ENCODE data around the gene FUT2. TPM values are rescaled to one million over a fixed set of nuclear protein-coding genes. Genes with fewer than 3 reads are reported as not detected.

Gene FUT2
- total and polyA plus RNA-seq, 2 of the 13 experiments (the other 11 are each of a cell fraction or from before 2014, with no cell fraction given): 0.07 TPM; not detected in 1

GRCh38 chr19:48716562-48717291 lies 21.0 kb downstream of the FUT2 start:
- no TSS peak for BruUV-seq (replicated peaks)
- in situ Hi-C loops (cut with HindIII; ENCODE audit: extremely low pct_ligation_motif_present, low pct_unique_long_range_greater_than_20kb) (no loop called here), intact Hi-C loops (cut with micrococcal nuclease; ENCODE audit: unreplicated experiment) (no loop called here)
- POLR2A ChIA-PET: interaction anchor here (0.5 to 6.3 kb wide), 12 partner anchors 11 to 98 kb away, joined by 3 to 40 read pairs (median 3); partner anchors contain the start of genes FUT2, RPL18 and SPHK2
- peaks cover 5% of the 10 kb centered on the region for H3K79me2 ChIP-seq (ENCODE audit: insufficient read depth, low read length)
- ATAC-seq: no peak
- 49% methylated on average over 9 of the region's 24 CpGs for WGBS (ENCODE audit: low lambda C conversion rate)
- no peak for FAIRE-seq
- 0 out of 2 replicates have a peak overlapping the region, but pooled peaks have one; percentile 26 for H3K9ac ChIP-seq (ENCODE audit: insufficient read depth, low read depth, low read length)
- no peaks in the 10 kb centered on the region; a peak in 1 of 5 replicates for H3K27me3 ChIP-seq (ENCODE audit: control insufficient read depth in 1 of 2, insufficient read depth in 2 of 2, low read length in 2 of 2)
- peak overlapping the region; percentile 99 for H3K4me2 ChIP-seq (ENCODE audit: low read depth, low read length)
- no peaks in the 10 kb centered on the region for H4K20me1 ChIP-seq (ENCODE audit: insufficient read depth, low read length)
- H3K36me3 ChIP-seq (replicated peaks in 1 of 2; ENCODE audit: control insufficient read depth in 1 of 2, insufficient read depth in 2 of 2, low read length in 2 of 2): no peaks in the 10 kb centered on the region
- H3K9me3 ChIP-seq (ENCODE audit: low read length): no peaks in the 10 kb centered on the region
- CTCF ChIA-PET (ENCODE audit: low intra/inter-chr PET ratio, low total read pairs): no interaction called here
- H3K4me1 ChIP-seq (ENCODE audit: insufficient read depth, low read length): peaks cover 64% of the 10 kb centered on the region
- H2AFZ ChIP-seq (ENCODE audit: low read length): no peak overlapping the region
- no peak for DNase-seq (ENCODE audit: low spot score)
- peak overlapping the region; percentile 53 for H3K27ac ChIP-seq (ENCODE audit: extremely low read length, insufficient read depth, low read length)
- peak overlapping the region; percentile 31 to 58 (median 43); a peak in 4 of 6 replicates for H3K4me3 ChIP-seq (replicated peaks in 1 of 3; ENCODE audit: insufficient read depth in 1 of 3, low read depth in 2 of 3, low read length in 3 of 3)
- TF ChIP-seq TBL1XR1 (IDR thresholded peaks at IDR 0.05; ENCODE audit: borderline replicate concordance, low read length, partially characterized antibody) (no peak), MAZ (IDR thresholded peaks at IDR 0.05; ENCODE audit: borderline replicate concordance, low read depth, low read length) (no peak), MAZ (CRISPR knock-in tag; IDR thresholded peaks at IDR 0.05; ENCODE audit: low read depth) (0 out of 2 replicates have a peak, but pooled peaks have one; percentile 39), HHEX (CRISPR knock-in tag; IDR thresholded peaks at IDR 0.05) (no peak), AKAP8 (CRISPR knock-in tag; IDR thresholded peaks at IDR 0.05) (0 out of 2 replicates have a peak, but pooled peaks have one; percentile 40), ZNF441 (CRISPR knock-in tag; IDR thresholded peaks at IDR 0.05; ENCODE audit: borderline replicate concordance) (no peak), ZBTB33 (CRISPR knock-in tag; IDR thresholded peaks at IDR 0.05) (peak; percentile 36; the same call in 1 of the 2 replicates), ZNF260 (CRISPR knock-in tag; IDR thresholded peaks at IDR 0.05; ENCODE audit: borderline replicate concordance, low read depth) (no peak), RBFOX2 (IDR thresholded peaks at IDR 0.05; ENCODE audit: low read depth, low read length) (peak; percentile 53), AGO2 (optimal IDR thresholded peaks at IDR 0.05; ENCODE audit: low read depth, low read length) (peak; percentile 37), PATZ1 (CRISPR knock-in tag; IDR thresholded peaks at IDR 0.05) (peak; percentile 20; the same call in 1 of the 2 replicates), ZNF768 (CRISPR knock-in tag; IDR thresholded peaks at IDR 0.05) (peak; percentile 38; the same call in 1 of the 2 replicates), ZNF558 (CRISPR knock-in tag; IDR thresholded peaks at IDR 0.05; ENCODE audit: borderline replicate concordance) (0 out of 2 replicates have a peak, but pooled peaks have one; percentile 32), TFDP1 (CRISPR knock-in tag; IDR thresholded peaks at IDR 0.05; ENCODE audit: borderline replicate concordance) (0 out of 2 replicates have a peak, but pooled peaks have one; percentile 21), NFE2 (CRISPR knock-in tag; IDR thresholded peaks at IDR 0.05) (no peak), MYPOP (CRISPR knock-in tag; IDR thresholded peaks at IDR 0.05) (0 out of 2 replicates have a peak, but pooled peaks have one; percentile 34), ZBTB7B (CRISPR knock-in tag; IDR thresholded peaks at IDR 0.05) (peak; percentile 78)
